Chondrocyte (in vitro differentiated cells): Measurements from ENCODE around the gene ALDOC. TPM values are rescaled to one million over a fixed set of nuclear protein-coding genes. Genes with fewer than 3 reads are reported as not detected.

ENCODE experiments used
- DNase-seq: peaks from one replicate; pipeline ENCODE4 v3.0.0; 2021; ENCODE audit warnings: mixed read lengths, low spot score
- H3K27ac Mint-ChIP-seq: one replicate; pipeline ENCODE4 v1.8.0; 2021; ENCODE audit warnings: mild to moderate bottlenecking, moderate library complexity, mixed read lengths; ENCODE audit not compliant: unreplicated experiment
- H3K27me3 Mint-ChIP-seq: 2 replicates; pipeline ENCODE4 v1.8.0; 2021; ENCODE audit warnings: low read depth, mixed read lengths
- H3K36me3 Mint-ChIP-seq: 2 replicates; pipeline ENCODE4 v1.8.0; 2021; ENCODE audit warnings: low read depth, mixed read lengths
- H3K4me1 Mint-ChIP-seq: 2 replicates; pipeline ENCODE4 v1.8.0; 2021; ENCODE audit warnings: low read depth, mild to moderate bottlenecking, mixed read lengths
- H3K4me3 Mint-ChIP-seq: one replicate; pipeline ENCODE4 v1.8.0; 2021; ENCODE audit warnings: mild to moderate bottlenecking, moderate library complexity, mixed read lengths; ENCODE audit not compliant: unreplicated experiment
- H3K9me3 Mint-ChIP-seq: 2 replicates; pipeline ENCODE4 v1.8.0; 2021; ENCODE audit warnings: low read depth, mixed read lengths
- CTCF ChIP-seq: fragments of 200-600 bp; sonication (generic); IDR thresholded peaks from 2 replicates; pipeline ENCODE4 v1.5.0; 2021; ENCODE audit warnings: antibody characterized with exemption, mild to moderate bottlenecking, moderate library complexity
- long read RNA-seq: library from polyadenylated mRNA; stranded (forward); transcript quantifications from one replicate; pipeline ENCODE4 v2.0.0, GENCODE V29; 2021
- total RNA-seq: library from RNA; stranded (reverse); gene quantifications from 3 replicates; pipeline ENCODE4 v1.2.1, GENCODE V29; 2021

Gene ALDOC
- 3.9 to 9.5 TPM (median 8.0 TPM) in 3 replicates for total RNA-seq
- long read RNA-seq, transcript ALDOC-201 (9 exons, 1,982 nt), result major isoform, 8 of 9 reads
- long read RNA-seq, partial matches to known transcripts, result 0 of 9 reads
- long read RNA-seq, other reads (novel, unspliced or antisense), result 1 of 9 reads

- Mint-ChIP-seq H3K27ac (no peak within 1 kb of the TSS), H3K4me1 (peaks cover 10% of the 10 kb centered on the region), H3K36me3 (peaks cover 2% of the 10 kb centered on the region), H3K4me3 (peak within 1 kb of the TSS; percentile 52), H3K27me3 (no peaks in the 10 kb centered on the region), H3K9me3 (no peaks in the 10 kb centered on the region)
- peak; percentile 91 for DNase-seq
- no peak for TF ChIP-seq CTCF
These were observed at the start of gene ALDOC for GRCh38 chr17:28576758-28577465. ALDOC (minus strand) TSS chr17:28576895; CDS start chr17:28575532, 1,363 bp downstream.

DNA sequence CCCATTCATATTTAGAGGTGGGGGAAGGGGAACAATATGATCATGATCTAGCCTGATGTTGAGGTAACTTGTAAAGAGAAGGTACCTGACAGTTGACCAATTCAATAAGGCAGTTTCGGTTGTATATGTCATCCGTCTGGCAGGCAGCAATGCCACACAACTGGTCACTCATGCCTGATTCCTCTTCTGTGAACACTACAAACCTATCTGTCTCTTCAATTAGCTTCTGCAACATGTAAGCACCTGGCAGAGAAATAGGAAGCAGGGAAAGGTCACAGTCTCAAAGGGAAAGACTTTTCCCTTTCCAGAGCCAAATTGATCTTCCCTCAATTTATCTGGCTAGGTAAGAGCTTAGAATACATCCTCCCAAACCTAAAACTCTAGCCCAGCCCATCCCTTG lies 47.5 kb upstream of the ALDOC start:
- no peaks in the 10 kb centered on the region for H3K27me3 Mint-ChIP-seq
- H3K9me3 Mint-ChIP-seq, result no peaks in the 10 kb centered on the region
- no peak overlapping the region for H3K4me3 Mint-ChIP-seq
- TF ChIP-seq CTCF, result no peak
- H3K4me1 Mint-ChIP-seq, result no peaks in the 10 kb centered on the region
- no peak for DNase-seq
- H3K36me3 Mint-ChIP-seq, result peaks cover 44% of the 10 kb centered on the region
- no peak overlapping the region for H3K27ac Mint-ChIP-seq

GRCh38 chr17:28623696-28624095 lies 47.0 kb upstream of the ALDOC start:
- no peak overlapping the region for H3K4me3 Mint-ChIP-seq
- H3K4me1 Mint-ChIP-seq, result no peaks in the 10 kb centered on the region
- H3K27me3 Mint-ChIP-seq, result no peaks in the 10 kb centered on the region

DNA sequence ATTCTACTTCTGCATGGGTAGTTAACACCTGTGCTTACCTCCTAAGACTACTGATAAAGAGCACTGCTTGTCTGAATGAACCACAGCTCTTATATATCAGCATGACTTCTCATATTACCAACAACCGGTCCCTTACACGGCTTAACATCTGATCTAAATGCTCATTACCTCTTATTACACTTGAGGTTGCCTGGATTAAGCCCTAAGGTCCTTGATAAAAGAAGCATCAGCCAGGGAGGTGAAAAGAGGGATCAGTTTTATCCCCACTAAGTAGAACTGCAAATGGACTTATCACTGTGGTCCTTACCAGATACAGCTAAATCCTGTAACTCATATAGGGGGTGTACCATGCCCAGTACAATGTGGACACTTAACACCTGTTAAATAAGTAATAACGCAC lies 45.5 kb upstream of the ALDOC start:
- DNase-seq, result no peak
- Mint-ChIP-seq H3K27me3 (no peaks in the 10 kb centered on the region), H3K4me3 (no peak overlapping the region), H3K4me1 (no peaks in the 10 kb centered on the region), H3K27ac (no peak overlapping the region), H3K36me3 (peaks cover 46% of the 10 kb centered on the region), H3K9me3 (no peaks in the 10 kb centered on the region)
- no peak for TF ChIP-seq CTCF

More at GRCh38 chr17:28623696-28624095, 47.0 kb upstream of the ALDOC start:
- Mint-ChIP-seq H3K36me3 (peaks cover 47% of the 10 kb centered on the region), H3K9me3 (no peaks in the 10 kb centered on the region), H3K27ac (no peak overlapping the region)
- DNase-seq, result no peak
- no peak for TF ChIP-seq CTCF

- Mint-ChIP-seq H3K4me3 (no peak overlapping the region), H3K36me3 (peaks cover 54% of the 10 kb centered on the region), H3K4me1 (no peaks in the 10 kb centered on the region), H3K27ac (no peak overlapping the region), H3K27me3 (no peaks in the 10 kb centered on the region), H3K9me3 (no peaks in the 10 kb centered on the region)
- no peak for TF ChIP-seq CTCF
- no peak for DNase-seq
These were observed 43.3 kb upstream of the ALDOC start for GRCh38 chr17:28620010-28620409.
